HG03442 (cell line): Measurements from ENCODE around the gene ARMH1.
A peak's percentile ranks its signal among the peaks of the same experiment; 100 is the strongest.
"Not testable (repeated sequence)": the region's sequence is repeated elsewhere in the genome, so short reads cannot be mapped to it uniquely, and the experiment has no call there.

Experiments
- ATAC-seq: cut with Tn5 transposase; IDR thresholded peaks from one replicate; pipeline ENCODE4 v1.9.1; 2021; ENCODE audit warnings: mild to moderate bottlenecking, moderate library complexity; ENCODE audit not compliant: unreplicated experiment

Gene ARMH1

GRCh38 chr1:44693159-44693558 is 18.6 kb downstream of the ARMH1 start:
- ATAC-seq, result no peak

- ATAC-seq, result no peak
Measured at GRCh38 chr1:44693900-44694299, 19.4 kb downstream of the ARMH1 start.

DNA sequence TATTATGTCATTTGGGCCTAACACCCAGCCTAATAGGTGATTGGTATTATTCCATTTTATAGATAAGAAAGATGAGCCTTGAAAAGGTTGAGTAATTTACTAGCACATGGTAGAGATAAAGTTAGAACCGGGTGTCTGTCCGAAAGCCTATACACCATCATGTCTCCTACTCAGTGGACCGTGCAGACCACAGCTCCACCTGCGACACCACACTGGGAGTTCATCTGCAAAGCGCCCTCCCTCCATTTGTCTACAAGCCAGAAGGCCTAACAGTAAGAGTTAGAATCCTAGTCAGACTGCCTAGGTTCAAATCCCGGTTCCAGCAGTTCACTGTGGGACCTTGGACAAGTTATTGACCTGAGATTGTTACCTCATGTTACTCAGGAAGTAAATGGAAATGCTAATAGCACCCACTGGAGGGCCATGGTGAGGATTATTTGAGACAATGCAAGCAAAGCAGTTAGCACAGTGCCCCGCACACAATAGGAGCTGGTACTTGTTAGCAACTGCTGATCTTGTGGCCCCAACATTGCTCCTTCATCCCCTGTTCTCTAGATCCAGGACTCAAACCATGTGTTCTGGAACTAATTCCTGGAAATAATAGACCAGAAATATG is 20.5 kb downstream of the ARMH1 start:
- ATAC-seq, result peak; percentile 61

GRCh38 chr1:44695671-44696070 is 21.2 kb downstream of the ARMH1 start:
- no peak for ATAC-seq

DNA sequence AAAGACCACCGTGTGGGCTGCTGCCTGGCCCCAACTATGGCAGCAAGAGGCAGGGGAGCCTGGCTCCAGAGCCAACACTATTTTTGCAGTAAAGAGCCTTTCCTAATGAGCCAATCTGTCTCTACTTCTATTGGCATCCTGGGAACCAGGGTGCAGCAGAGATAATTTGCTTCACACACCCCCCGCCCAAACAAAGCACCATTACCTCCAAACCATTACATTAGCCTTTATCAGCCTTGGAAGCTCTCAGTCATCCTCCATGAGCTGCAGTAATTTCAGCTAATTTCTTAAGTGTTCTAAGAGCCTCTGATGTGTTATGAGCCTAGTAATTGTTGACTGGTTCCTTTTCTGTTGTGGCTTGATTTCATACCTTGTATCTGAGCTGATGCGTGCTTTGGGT is 21.6 kb downstream of the ARMH1 start:
- ATAC-seq, result no peak

- ATAC-seq, result no peak
Measured at GRCh38 chr1:44696789-44697345, 22.4 kb downstream of the ARMH1 start.

GRCh38 chr1:44698138-44698537 is 23.6 kb downstream of the ARMH1 start:
- no peak for ATAC-seq

DNA sequence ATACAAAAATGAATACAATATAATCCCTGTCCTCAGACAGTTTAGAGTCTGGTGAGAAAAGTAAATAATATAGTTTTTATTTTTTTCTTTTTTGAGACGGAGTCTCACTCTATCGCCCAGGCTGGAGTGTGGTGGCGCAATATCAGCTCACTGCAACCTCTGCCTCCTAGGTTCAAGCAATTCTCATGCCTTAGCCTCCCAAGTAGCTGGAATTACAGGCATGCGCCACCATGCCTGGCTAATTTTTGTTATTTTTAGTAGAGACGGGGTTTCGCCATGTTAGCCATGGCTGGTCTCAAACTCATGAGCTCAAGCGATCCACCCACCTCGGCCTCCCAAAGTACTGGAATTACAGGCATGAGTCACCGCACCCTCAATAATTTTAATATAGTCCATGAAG is 24.9 kb downstream of the ARMH1 start:
- ATAC-seq, result not testable (repeated sequence)

DNA sequence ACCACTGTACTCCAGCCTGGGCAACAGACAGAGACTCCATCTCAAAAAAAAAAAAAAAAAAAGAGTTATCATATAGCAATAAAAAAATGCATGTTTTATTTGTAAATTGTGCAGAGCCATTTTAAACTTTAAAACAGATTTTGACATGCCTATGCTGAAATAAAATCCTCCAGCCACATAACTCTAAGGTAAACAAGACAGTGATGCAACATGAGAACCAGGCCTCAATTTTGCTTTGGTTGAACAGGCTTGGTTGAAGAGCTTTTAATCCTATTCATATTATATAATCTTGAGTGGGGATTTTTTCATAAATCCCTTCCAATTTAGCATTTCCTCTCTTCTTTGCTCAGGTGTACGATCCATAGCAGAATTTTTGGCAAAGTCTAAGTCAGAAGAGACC is 26.1 kb downstream of the ARMH1 start:
- no peak for ATAC-seq

GRCh38 chr1:44701141-44701573 is 26.6 kb downstream of the ARMH1 start:
- no peak for ATAC-seq

- no peak for ATAC-seq
Measured at GRCh38 chr1:44705470-44705869, 31.0 kb downstream of the ARMH1 start.

DNA sequence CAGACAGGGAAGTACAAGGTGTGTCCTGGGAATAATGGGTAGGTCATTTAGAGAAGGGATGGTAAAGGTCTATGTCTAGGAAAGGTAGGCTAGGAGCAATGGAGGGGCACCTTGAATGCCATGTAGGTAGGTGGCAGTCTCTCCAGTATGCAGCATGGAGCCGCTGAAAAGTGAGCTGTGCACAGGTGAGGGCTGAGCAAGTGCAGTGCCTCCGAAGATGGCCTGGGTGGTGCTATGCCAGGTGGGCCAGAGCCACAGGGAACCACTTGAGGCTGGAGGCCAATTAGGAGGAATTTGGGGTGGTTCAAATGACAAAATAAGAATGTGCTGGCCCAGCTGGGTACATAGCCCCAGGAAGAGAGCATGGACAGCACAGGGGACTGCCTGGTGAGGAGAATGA is 31.4 kb downstream of the ARMH1 start:
- no peak for ATAC-seq

GRCh38 chr1:44707112-44707881 is 32.8 kb downstream of the ARMH1 start:
- ATAC-seq, result no peak

DNA sequence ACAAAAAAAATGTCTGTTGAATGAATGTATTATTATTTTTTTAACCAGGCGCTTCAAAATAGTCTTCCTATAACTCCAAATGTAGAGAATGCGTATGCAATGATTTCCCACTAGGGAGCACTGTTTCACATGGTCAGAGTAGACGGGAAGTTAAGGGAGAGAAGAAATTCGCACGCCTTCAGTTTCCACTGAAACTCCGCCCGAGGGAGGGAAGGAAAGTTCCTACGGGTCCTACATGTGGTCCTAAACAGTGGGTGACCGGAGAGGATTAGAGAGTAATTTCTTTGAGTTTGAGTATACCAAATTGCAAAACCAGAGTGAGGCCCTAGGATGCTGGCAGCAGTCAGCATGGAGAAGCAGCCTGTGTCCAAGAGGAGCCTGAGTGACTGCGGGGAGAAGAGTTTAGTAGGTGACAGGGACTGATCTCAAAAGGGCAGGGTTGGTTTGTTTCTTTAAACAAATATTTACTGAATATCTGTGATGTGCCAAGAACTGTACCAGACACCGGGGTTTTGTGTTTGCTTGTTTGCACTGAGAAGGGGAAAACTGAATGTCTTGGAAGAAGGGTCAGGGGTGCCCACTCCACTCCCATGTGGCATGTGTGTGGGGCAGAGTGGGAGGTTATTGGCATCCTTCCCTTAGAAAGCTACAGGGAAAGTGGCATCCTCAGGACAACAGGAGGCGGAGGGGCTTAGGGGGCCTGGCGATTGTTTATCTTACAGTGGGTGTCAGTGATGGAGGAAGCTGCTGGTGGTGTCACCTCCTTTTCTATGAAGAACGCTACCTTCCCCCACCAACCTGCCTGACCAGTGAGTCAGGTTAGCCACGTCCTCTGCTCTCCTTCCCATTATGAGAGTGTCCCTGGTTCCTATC is 33.7 kb downstream of the ARMH1 start:
- no peak for ATAC-seq

GRCh38 chr1:44713321-44713781 is 38.8 kb downstream of the ARMH1 start:
- ATAC-seq, result no peak

- ATAC-seq, result no peak
Measured at GRCh38 chr1:44714532-44714931, 40.0 kb downstream of the ARMH1 start.

- no peak for ATAC-seq
Measured at GRCh38 chr1:44714944-44715571, 40.5 kb downstream of the ARMH1 start.

- ATAC-seq, result no peak
Measured at GRCh38 chr1:44717156-44717555, 42.6 kb downstream of the ARMH1 start.

DNA sequence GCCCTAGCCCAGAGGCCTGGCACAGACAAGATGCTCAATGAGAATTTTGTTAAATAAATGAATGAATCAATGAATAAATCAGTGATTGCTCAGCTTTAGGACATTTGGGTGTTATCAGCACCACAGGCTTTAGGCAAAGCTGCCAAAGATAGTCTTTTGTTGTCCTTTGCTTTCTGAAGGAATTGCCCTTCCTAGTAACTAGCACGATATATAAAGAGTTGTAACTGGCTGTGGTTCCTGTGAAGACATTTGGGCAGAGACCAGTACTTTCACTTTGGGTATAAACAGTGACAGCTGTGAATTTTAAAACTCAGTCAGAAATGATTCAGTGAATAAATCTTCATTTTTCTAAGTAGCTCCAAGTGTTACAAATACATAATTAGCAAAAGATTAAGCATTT is 43.1 kb downstream of the ARMH1 start:
- no peak for ATAC-seq

GRCh38 chr1:44718091-44718490 is 43.6 kb downstream of the ARMH1 start:
- ATAC-seq, result no peak

DNA sequence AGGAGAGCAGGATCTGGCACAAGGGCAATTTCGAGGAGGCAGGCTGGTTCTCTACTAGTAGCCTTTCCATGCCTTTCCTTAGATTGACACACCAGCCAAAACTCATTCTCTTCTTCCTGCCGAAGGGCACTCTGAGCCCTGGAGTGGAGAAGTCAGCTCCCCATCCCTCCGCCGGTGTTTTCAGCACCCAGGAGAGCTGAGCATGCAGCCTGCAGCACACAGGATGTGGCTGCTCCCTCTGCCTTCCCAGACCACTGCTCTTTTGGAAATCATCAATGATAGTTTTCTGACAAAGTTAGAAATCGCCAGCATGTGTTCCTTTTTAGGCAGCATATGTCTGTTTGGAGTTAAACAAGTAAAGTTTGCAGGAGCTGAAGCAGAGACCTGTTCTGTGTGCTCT is 44.8 kb downstream of the ARMH1 start:
- no peak for ATAC-seq
